Keratinocyte (primary cell): Measurements from ENCODE around the gene FN3KRP. TPM values are rescaled to one million over a fixed set of nuclear protein-coding genes. Genes with fewer than 3 reads are reported as not detected.

ENCODE experiments used
- DNase-seq: peaks from one replicate; pipeline ENCODE4 v3.0.0-alpha.2; 2011; ENCODE audit warnings: low read depth, missing footprints, low spot score
- FAIRE-seq: peaks from 2 replicates; lab custom pipeline; 2011; peaks lifted over from hg19 to GRCh38; lab: Jason Lieb, UNC
- H2AFZ ChIP-seq: 2 replicates; pipeline ENCODE4 v1.6.0; 2012; ENCODE audit warnings: low read length, control low read depth, inconsistent platforms; ENCODE audit not compliant: control insufficient read depth
- H3K27ac ChIP-seq: 2 replicates; pipeline ENCODE4 v1.5.1; 2011; ENCODE audit warnings: low read length; ENCODE audit not compliant: control insufficient read depth, insufficient read depth
- H3K27me3 ChIP-seq: 3 replicates; pipeline ENCODE4 v1.6.0; 2011; ENCODE audit warnings: low read length; ENCODE audit not compliant: control insufficient read depth, insufficient read depth; ENCODE audit errors: extremely low read depth
- H3K36me3 ChIP-seq, 2 experiments: 2 replicates in 1 of 2; 3 replicates in 1 of 2; pipeline ENCODE4 v1.5.1; 2011; ENCODE audit warnings: low read length in 2 of 2, mild to moderate bottlenecking in 1 of 2; ENCODE audit not compliant: control insufficient read depth in 2 of 2, insufficient read depth in 2 of 2; ENCODE audit errors: extremely low read depth in 1 of 2
- H3K4me1 ChIP-seq: 3 replicates; pipeline ENCODE4 v1.5.1; 2011; ENCODE audit warnings: low read length; ENCODE audit not compliant: control insufficient read depth, insufficient read depth; ENCODE audit errors: extremely low read depth
- H3K4me2 ChIP-seq: 3 replicates; pipeline ENCODE4 v1.6.0; 2011; ENCODE audit warnings: low read depth, low read length; ENCODE audit not compliant: control insufficient read depth, insufficient read depth; ENCODE audit errors: extremely low read depth
- H3K4me3 ChIP-seq, 3 experiments: fragments of 200-600 bp in 1 of 3; sonication (generic) in 1 of 3; 2 replicates in 2 of 3; 3 replicates in 1 of 3; pipeline ENCODE4 v1.5.1; 2011 to 2016; ENCODE audit warnings: low read length in 3 of 3, mild to moderate bottlenecking in 3 of 3, control low read depth in 2 of 3, inconsistent platforms in 1 of 3, low read depth in 1 of 3, mixed read lengths in 1 of 3, mixed run types in 1 of 3, moderate library complexity in 1 of 3; ENCODE audit not compliant: control insufficient read depth in 2 of 3, insufficient read depth in 2 of 3; ENCODE audit errors: extremely low read depth in 1 of 3
- H3K79me2 ChIP-seq: 2 replicates; pipeline ENCODE4 v1.6.0; 2012; ENCODE audit warnings: low read length; ENCODE audit not compliant: control insufficient read depth, insufficient read depth
- H3K9ac ChIP-seq: 3 replicates; pipeline ENCODE4 v1.6.0; 2011; ENCODE audit warnings: low read length; ENCODE audit not compliant: control insufficient read depth, insufficient read depth; ENCODE audit errors: extremely low read depth
- H3K9me1 ChIP-seq: 3 replicates; pipeline ENCODE4 v1.6.0; 2011; ENCODE audit warnings: low read length; ENCODE audit not compliant: control insufficient read depth, insufficient read depth; ENCODE audit errors: extremely low read depth
- H3K9me3 ChIP-seq: 2 replicates; pipeline ENCODE4 v1.5.1; 2012; ENCODE audit warnings: low read depth, low read length; ENCODE audit not compliant: control insufficient read depth
- H4K20me1 ChIP-seq: 3 replicates; pipeline ENCODE4 v1.6.0; 2011; ENCODE audit warnings: low read length; ENCODE audit not compliant: control insufficient read depth, insufficient read depth; ENCODE audit errors: extremely low read depth
- EZH2 ChIP-seq: IDR thresholded peaks from one replicate; pipeline ENCODE4 v1.6.1; 2012; ENCODE audit warnings: inconsistent platforms, mild to moderate bottlenecking, low read length, moderate library complexity
- dilution Hi-C: fragments of 300-500 bp; cut with MboI; formaldehyde crosslinking; loops from one replicate; pipeline ENCODE4 v1.7.0; 2020; ENCODE audit warnings: low sequenced_read_pairs; ENCODE audit not compliant: extremely low pct_ligation_motif_present
- polyA plus RNA-seq, 5 experiments: library from polyadenylated mRNA; depleted of rRNA in 3 of 5; stranded (reverse) in 3 of 5; stranded (forward) in 1 of 5; unstranded in 1 of 5; fragments of >200 nt; gene quantifications; 1 replicate in 1 of 5; 2 replicates in 3 of 5; 3 replicates in 1 of 5; pipeline versions ENCODE4 v1.2.1 to v1.2.3, GENCODE V29; 2011 to 2012; ENCODE audit warnings: missing spikeins in 2 of 5, low read depth in 1 of 5, low replicate concordance in 1 of 5
- TF ChIP-seq, protein P1 (sequence below), 3 experiments: IDR thresholded peaks in 1 of 3; conservative IDR thresholded peaks in 1 of 3; optimal IDR thresholded peaks in 1 of 3; 2 replicates in 2 of 3; 3 replicates in 1 of 3; pipeline versions ENCODE3 to v1.5.1; 2011; ENCODE audit warnings: low read length in 3 of 3, mild to moderate bottlenecking in 3 of 3, moderate library complexity in 2 of 3, control low read depth in 1 of 3, inconsistent platforms in 1 of 3; ENCODE audit not compliant: insufficient read depth in 2 of 3; ENCODE audit errors: extremely low read depth in 1 of 3

The FN3KRP gene
- polyA plus RNA-seq, 1 donor (not counting 4 experiments of a cell fraction or from before 2014, with no cell fraction given) = 25.7 TPM

DNA sequence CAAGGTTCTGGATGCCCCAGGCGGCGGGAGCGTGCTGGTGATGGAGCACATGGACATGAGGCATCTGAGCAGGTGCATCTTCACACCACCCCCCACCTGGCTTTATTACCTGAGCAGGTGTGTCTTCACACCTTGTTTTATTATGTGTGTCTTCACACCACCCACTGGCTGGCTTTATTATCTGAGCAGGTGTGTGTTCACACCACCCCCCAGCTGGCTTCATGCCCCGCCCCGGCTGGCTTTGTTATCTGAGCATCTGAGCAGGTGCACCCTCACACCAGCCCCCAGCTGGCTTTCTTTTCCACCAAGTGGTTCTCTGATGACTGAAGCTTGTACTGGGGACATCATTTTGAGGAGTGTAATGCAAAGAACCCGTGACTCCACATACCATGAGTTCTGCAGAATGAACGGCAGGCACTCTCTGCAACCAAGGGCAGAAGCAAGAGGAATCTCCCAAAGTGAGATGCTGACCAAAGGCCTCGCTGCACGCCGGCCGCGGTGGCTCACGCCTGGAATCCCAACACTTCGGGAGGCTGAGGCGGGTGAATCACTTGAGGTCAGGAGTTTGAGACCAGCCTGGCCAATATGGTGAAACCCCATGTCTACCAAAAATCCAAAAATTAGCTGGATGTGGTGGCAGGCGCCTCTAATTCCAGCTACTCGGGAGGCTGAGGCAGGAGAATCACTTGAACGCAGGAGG, 2.6 kb downstream of the FN3KRP start:
- DNase-seq (no peak), FAIRE-seq (no peak)
- Histone ChIP-seq H2AFZ (no peak overlapping the region), H3K4me2 (no peak overlapping the region), H3K27ac (no peak overlapping the region), H3K27me3 (no peaks in the 10 kb centered on the region), H3K4me1 (peaks cover 13% of the 10 kb centered on the region), H3K9me1 (no peaks in the 10 kb centered on the region), H3K9ac (no peak overlapping the region), H3K36me3 (peaks cover 12 to 24% of the 10 kb centered on the region in 2 experiments), H3K9me3 (no peaks in the 10 kb centered on the region), H3K4me3 (no peak overlapping the region), H3K79me2 (peaks cover 14% of the 10 kb centered on the region), H4K20me1 (no peaks in the 10 kb centered on the region)
- TF ChIP-seq, protein P1, sequence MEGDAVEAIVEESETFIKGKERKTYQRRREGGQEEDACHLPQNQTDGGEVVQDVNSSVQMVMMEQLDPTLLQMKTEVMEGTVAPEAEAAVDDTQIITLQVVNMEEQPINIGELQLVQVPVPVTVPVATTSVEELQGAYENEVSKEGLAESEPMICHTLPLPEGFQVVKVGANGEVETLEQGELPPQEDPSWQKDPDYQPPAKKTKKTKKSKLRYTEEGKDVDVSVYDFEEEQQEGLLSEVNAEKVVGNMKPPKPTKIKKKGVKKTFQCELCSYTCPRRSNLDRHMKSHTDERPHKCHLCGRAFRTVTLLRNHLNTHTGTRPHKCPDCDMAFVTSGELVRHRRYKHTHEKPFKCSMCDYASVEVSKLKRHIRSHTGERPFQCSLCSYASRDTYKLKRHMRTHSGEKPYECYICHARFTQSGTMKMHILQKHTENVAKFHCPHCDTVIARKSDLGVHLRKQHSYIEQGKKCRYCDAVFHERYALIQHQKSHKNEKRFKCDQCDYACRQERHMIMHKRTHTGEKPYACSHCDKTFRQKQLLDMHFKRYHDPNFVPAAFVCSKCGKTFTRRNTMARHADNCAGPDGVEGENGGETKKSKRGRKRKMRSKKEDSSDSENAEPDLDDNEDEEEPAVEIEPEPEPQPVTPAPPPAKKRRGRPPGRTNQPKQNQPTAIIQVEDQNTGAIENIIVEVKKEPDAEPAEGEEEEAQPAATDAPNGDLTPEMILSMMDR (optimal IDR thresholded peaks at IDR 0.05 in 1 of 3, IDR thresholded peaks at IDR 0.05 in 1 of 3, conservative IDR thresholded peaks at IDR 0.05 in 1 of 3; ENCODE audit: extremely low read depth in 1 of 3, insufficient read depth in 2 of 3, low read length in 3 of 3) = no peak
- TF ChIP-seq EZH2 = no peak
- dilution Hi-C loops = no loop called here

DNA sequence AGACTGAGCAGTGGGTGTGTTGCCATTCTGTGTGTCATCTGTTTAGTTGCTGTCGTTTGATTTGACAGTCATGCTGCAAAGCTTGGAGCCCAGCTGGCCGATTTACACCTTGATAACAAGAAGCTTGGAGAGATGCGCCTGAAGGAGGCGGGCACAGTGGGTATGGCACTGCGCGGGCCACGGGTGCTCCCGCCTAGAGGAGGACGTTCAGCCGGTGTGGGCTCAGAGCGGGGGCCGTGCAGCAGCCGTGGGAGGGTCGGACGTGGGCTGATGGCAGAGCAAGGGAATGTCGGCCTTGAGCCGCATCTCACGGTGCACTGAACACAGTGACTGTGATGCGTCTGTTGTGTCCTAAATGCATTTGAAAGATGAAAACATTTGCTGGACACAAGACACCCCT, 3.7 kb downstream of the FN3KRP start:
- H3K4me3 ChIP-seq = no peak overlapping the region
- dilution Hi-C loops = no loop called here
- H3K9me3 ChIP-seq = no peaks in the 10 kb centered on the region
- H3K79me2 ChIP-seq = peaks cover 14% of the 10 kb centered on the region
- H2AFZ ChIP-seq = no peak overlapping the region
- DNase-seq (no peak), FAIRE-seq (no peak)
- H3K36me3 ChIP-seq = peaks cover 12 to 24% of the 10 kb centered on the region in 2 experiments
- H3K4me2 ChIP-seq = no peak overlapping the region
- H3K27me3 ChIP-seq = no peaks in the 10 kb centered on the region
- H3K4me1 ChIP-seq = peaks cover 13% of the 10 kb centered on the region
- H3K9ac ChIP-seq = no peak overlapping the region
- H3K27ac ChIP-seq = no peak overlapping the region
- no peaks in the 10 kb centered on the region for H4K20me1 ChIP-seq
- H3K9me1 ChIP-seq = no peaks in the 10 kb centered on the region
- TF ChIP-seq, protein P1 (optimal IDR thresholded peaks at IDR 0.05 in 1 of 3, IDR thresholded peaks at IDR 0.05 in 1 of 3, conservative IDR thresholded peaks at IDR 0.05 in 1 of 3; ENCODE audit: extremely low read depth in 1 of 3, insufficient read depth in 2 of 3, low read length in 3 of 3) = no peak
- TF ChIP-seq EZH2 = no peak
